DMS79 (cell line): Measurements from ENCODE around the gene SIL1.
A peak's percentile ranks its signal among the peaks of the same experiment; 100 is the strongest.
"Not testable (repeated sequence)": the region's sequence is repeated elsewhere in the genome, so short reads cannot be mapped to it uniquely, and the experiment has no call there.

Source experiments
- DNase-seq: peaks from one replicate; lab custom pipeline; 2025; lab: John Stamatoyannopoulos, UW

Gene SIL1

DNA sequence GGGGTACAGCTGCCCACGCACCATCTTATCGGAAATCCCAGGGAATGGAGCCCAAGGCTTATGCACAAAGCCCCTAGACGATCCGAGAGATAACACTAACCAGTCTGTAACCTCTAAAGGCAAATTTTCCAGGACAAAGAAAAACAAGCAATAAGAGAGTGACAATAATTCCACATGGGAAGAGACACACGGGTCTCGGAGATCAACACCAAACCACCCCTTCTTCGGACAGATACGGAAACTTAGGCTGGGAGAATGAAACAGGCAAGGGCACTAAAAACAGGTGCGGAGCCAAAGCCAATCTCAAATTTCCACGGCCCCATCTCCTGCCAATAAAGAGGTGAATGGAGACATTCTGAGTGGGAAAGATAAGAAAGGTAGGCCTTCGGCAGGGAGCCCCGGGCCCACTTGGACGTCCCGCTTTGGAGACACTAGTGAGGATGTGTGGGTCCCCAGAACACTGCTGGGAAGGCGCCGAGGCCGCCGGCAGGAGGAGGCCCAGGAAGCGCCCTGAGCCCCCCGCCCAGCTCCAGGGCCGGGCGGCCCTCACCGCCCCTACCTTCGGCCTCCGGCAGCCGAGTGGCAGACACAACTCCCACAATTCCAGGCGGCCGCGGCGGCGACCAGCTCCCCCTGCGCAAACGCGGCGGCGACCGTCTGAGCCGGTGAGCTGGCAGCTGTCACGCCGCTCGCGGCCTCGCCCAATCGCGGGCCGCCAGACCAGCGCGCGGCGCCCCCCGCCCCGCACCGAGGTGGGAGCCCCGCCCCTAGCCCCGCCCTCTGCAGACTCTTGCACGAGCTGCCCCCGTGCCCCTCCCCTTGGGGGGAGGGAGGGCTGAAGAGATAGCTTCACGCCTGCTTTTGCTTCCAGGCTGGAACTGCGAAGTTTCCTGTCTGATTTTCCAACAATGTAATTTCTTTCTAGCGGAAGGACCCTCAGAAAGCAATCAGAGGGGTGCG, at the start of gene SIL1:
Gene SIL1, minus strand, starts transcription at position 659 of the 960 bp plus-strand sequence. CDS start 70,525 bp downstream, outside the sequence.
- peak; percentile 59 for DNase-seq

DNA sequence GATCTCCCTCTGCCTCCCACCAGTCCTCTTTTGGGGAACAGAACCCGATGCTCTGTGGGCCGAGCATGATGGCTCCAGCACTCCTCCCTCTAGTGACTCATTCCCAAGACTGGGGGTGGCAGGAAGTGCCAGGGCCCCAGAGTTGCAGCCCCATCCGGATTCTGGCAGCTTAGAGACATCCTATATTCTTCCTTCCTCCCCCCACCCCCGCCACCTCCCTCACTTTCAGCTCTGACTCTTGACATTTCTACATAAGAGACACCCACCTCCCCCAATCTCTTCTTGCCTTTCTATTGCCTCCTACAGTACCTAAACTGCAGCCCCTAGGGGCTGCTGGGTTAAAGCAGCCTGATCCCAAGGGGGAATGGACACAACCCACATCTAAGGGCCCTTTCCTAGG, 48.2 kb upstream of the SIL1 start:
- no peak for DNase-seq

- DNase-seq: no peak
Measured at GRCh38 chr5:139245637-139246339, 47.6 kb upstream of the SIL1 start.

- no peak for DNase-seq
Measured at GRCh38 chr5:139243425-139243970, 45.3 kb upstream of the SIL1 start.

DNA sequence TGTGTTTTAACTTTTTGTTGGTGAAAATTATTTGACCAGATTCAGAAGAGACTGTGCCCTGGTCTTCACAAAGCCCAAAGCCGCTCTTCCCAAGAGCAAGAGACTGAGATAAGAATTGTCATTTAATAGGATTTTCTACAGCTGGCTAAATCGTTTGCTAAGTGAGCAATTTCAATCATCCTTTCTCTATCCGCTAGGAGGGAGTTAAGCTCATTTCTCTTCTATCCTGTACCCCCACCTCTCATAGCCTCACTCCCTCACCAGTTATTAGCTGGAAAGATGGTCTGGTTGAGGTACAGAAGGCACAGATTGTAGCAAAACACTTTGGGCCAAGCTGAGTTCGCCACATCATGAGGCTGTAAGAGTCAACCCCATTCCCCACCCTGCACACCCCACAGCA, 43.0 kb upstream of the SIL1 start:
- no peak for DNase-seq

DNA sequence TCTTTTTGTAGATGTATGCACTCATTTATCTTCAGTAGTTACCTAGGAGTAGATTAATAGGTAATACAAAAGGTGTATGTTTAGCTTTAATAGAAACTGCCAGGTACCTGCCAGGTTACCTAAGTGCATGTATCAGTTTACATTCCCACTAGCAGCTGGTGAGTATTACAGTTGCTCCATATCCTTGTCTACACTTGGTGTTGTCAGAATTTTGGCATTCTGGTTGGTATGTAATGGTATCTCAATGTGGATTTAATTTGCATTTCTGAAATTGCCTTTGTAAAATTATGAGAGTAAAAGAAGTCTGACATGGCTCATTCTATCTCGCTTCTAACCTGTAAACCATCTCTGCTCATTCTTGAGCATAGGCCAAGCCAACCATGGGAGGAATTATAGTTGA, 38.3 kb upstream of the SIL1 start:
- DNase-seq: no peak

GRCh38 chr5:139232147-139232724, 34.1 kb upstream of the SIL1 start:
- peak; percentile 80 for DNase-seq

- DNase-seq: no peak
Measured at GRCh38 chr5:139228201-139228803, 30.1 kb upstream of the SIL1 start.

- DNase-seq: no peak
Measured at GRCh38 chr5:139226131-139226530, 28.0 kb upstream of the SIL1 start.

GRCh38 chr5:139223481-139223880, 25.3 kb upstream of the SIL1 start:
- DNase-seq: no peak

- DNase-seq: no peak
Measured at GRCh38 chr5:139222346-139222745, 24.2 kb upstream of the SIL1 start.

DNA sequence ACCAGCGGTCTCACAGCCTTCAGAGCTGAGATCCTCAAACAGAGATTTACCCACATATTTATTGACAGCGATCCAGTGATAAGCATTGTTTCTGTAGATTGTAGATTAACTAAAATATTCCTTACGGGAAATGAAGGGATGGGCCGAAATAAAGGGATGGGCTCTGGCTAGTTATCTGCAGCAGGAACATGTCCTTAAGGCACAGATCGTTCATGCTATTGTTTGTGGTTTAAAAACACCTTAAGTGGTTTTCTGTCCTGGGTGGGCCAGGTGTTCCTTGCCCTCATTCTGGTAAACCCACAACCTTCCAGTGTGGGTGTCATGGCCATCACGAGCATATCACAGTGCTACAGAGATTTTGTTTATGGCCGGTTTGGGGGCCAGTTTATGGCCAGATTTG, 19.9 kb upstream of the SIL1 start:
- DNase-seq: not testable (repeated sequence)

GRCh38 chr5:139215107-139215975, 17.2 kb upstream of the SIL1 start:
- DNase-seq: no peak

GRCh38 chr5:139214646-139215045, 16.5 kb upstream of the SIL1 start:
- no peak for DNase-seq

GRCh38 chr5:139212906-139213305, 14.7 kb upstream of the SIL1 start:
- DNase-seq: no peak

DNA sequence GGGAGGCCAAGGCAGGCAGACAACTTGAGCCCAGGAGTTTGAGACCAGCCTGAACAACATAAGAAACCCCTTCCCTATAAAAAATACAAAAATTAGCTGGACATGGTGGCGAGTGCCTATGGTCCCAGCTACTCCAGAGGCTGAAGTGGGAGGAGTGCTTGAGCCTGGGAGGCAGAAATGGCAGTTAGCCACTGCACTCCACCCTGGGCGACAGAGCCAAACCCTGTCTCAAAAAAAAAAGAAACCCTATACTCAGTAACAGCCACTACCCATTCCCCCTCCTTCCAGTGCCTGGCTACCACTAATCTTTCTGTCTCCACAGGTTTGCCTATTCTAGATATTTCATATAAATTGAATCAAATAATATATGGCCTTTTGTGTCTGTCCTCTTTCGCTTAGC, 14.3 kb upstream of the SIL1 start:
- no peak for DNase-seq

GRCh38 chr5:139210585-139210984, 12.4 kb upstream of the SIL1 start:
- no peak for DNase-seq

DNA sequence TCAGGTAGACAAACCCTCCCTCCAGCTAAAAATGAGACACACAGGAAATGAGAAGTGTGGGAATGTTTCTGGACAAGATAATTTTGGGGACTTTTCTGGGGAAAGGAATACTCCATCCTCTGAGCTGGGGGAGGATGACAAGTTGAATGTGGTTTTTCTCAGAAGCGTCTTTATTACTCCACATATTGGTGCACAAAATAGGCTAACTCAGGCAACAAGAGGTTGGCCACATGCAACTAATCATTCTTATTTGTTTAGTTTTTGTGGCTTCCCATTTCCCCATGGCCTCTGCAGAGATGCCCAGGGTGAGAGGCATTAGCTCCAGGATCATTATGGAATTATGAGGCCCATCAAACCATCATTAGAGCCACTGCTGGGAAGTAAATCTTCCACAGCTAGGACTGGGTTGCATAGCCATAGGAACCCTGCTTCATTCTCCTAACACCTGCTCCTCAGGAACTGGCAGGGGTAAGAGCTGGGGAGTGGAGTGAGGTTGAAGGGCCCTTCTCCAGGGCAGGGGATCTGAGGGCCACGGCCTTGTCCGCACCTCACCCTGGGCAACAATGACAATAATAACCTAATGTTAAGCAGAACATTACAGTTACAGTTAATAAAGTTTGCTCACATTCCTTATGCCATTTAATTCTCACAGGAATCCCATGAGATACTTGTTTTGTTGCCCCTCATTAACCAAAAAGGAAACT, 9.3 kb upstream of the SIL1 start:
- DNase-seq: peak; percentile 27

GRCh38 chr5:139205586-139205985, 7.4 kb upstream of the SIL1 start:
- DNase-seq: no peak

- no peak for DNase-seq
Measured at GRCh38 chr5:139205124-139205523, 7.0 kb upstream of the SIL1 start.
